Mammary epithelial cell (primary cell): Measurements from ENCODE around the gene PTPRT.

Source experiments
- CTCF ChIP-seq, 2 donors: IDR thresholded peaks in 1 of 2; conservative IDR thresholded peaks in 1 of 2; 2 replicates each; pipeline ENCODE4 v1.5.1; 2011 to 2012; ENCODE audit warnings: inconsistent platforms in 2 of 2, low read length in 2 of 2, mild to moderate bottlenecking in 2 of 2, control low read depth in 1 of 2, low read depth in 1 of 2; ENCODE audit not compliant: insufficient read depth in 1 of 2; ENCODE audit errors: extremely low read depth in 1 of 2
- EZH2 ChIP-seq: IDR thresholded peaks from 2 replicates; pipeline ENCODE4 v1.6.1; 2012; ENCODE audit warnings: low read length, inconsistent platforms, borderline replicate concordance

GRCh38 chr20:42161228-42161829 is 1028.4 kb downstream of the PTPRT start:
- TF ChIP-seq CTCF (conservative IDR thresholded peaks at IDR 0.05 in 1 of 2, IDR thresholded peaks at IDR 0.05 in 1 of 2; ENCODE audit: extremely low read depth in 1 of 2, insufficient read depth in 1 of 2, low read depth in 1 of 2, low read length in 2 of 2) (no peak), EZH2 (no peak)
